ENCODE measurements around the gene MBNL1.

MBNL1 gene

GRCh38 chr3:152323834-152324233, 55.1 kb downstream of the MBNL1 start:
- Histone ChIP-seq H3K27me3 (no peaks in the 10 kb centered on the region), H3K4me3 (peak overlapping the region; percentile 30 to 58 (median 40); a peak in 15 of 20 replicates), H4K20me1 (peaks cover 0 to 27% (median 0%) of the 10 kb centered on the region in 11 experiments; a peak in 9 of 22 replicates), H3K9ac (peak overlapping the region; percentile 19 to 65 (median 50); a peak in 16 of 22 replicates), H3K27ac (peak overlapping the region; percentile 11 to 73 (median 65); a peak in 20 of 22 replicates), H3K36me3 (peaks cover 0 to 29% (median 14%) of the 10 kb centered on the region in 11 experiments; a peak in 15 of 22 replicates), H3K9me3 (replicated peaks in 1 of 11) (peaks cover 0 to 15% (median 8%) of the 10 kb centered on the region in 11 experiments; a peak in 14 of 22 replicates), H3K4me1 (peaks cover 38 to 77% (median 54%) of the 10 kb centered on the region in 10 experiments), H3K4me2 (peak overlapping the region; percentile 66 to 95 (median 80))
- no peak for TF ChIP-seq Cebpa-rat (IDR thresholded peaks at IDR 0.05)

GRCh38 chr3:152325136-152325535, 56.4 kb downstream of the MBNL1 start:
- Histone ChIP-seq H3K4me2 (no peak overlapping the region), H3K27ac (no peak overlapping the region), H3K27me3 (no peaks in the 10 kb centered on the region), H3K4me1 (peaks cover 39 to 75% (median 55%) of the 10 kb centered on the region in 10 experiments), H3K4me3 (no peak overlapping the region), H4K20me1 (peaks cover 0 to 22% (median 4%) of the 10 kb centered on the region in 11 experiments; a peak in 11 of 22 replicates), H3K36me3 (peaks cover 0 to 33% (median 17%) of the 10 kb centered on the region in 11 experiments; a peak in 15 of 22 replicates), H3K9me3 (replicated peaks in 1 of 11) (peaks cover 0 to 15% (median 8%) of the 10 kb centered on the region in 11 experiments; a peak in 14 of 22 replicates), H3K9ac (no peak overlapping the region)
- TF ChIP-seq Cebpa-rat (IDR thresholded peaks at IDR 0.05): no peak

- peak overlapping the region in 1 of 11 experiments; percentile 3; a peak in 1 of 22 replicates for H3K4me2 ChIP-seq
- no peak overlapping the region for H3K9ac ChIP-seq
- peaks cover 0 to 15% (median 8%) of the 10 kb centered on the region in 11 experiments; a peak in 14 of 22 replicates for H3K9me3 ChIP-seq (replicated peaks in 1 of 11)
- no peak overlapping the region for H3K27ac ChIP-seq
- peaks cover 0 to 23% (median 9%) of the 10 kb centered on the region in 11 experiments; a peak in 12 of 22 replicates for H4K20me1 ChIP-seq
- no peak for TF ChIP-seq Cebpa-rat (IDR thresholded peaks at IDR 0.05)
- no peaks in the 10 kb centered on the region for H3K27me3 ChIP-seq
- H3K4me3 ChIP-seq: no peak overlapping the region
- H3K36me3 ChIP-seq: peaks cover 0 to 47% (median 22%) of the 10 kb centered on the region in 11 experiments; a peak in 15 of 22 replicates
- peaks cover 22 to 74% (median 51%) of the 10 kb centered on the region in 10 experiments for H3K4me1 ChIP-seq
These were observed 58.5 kb downstream of the MBNL1 start for GRCh38 chr3:152327203-152327602.

- peak overlapping the region in 8 of 11 experiments; percentile 23 to 72 (median 56); a peak in 14 of 22 replicates for H3K4me2 ChIP-seq
- no peak overlapping the region for H3K9ac ChIP-seq
- peaks cover 0 to 15% (median 8%) of the 10 kb centered on the region in 11 experiments; a peak in 14 of 22 replicates for H3K9me3 ChIP-seq (replicated peaks in 1 of 11)
- H3K27me3 ChIP-seq: no peaks in the 10 kb centered on the region
- H3K27ac ChIP-seq: peak overlapping the region in 4 of 11 experiments; percentile 11 to 47 (median 24); a peak in 4 of 22 replicates
- H3K4me1 ChIP-seq: peaks cover 8 to 71% (median 37%) of the 10 kb centered on the region in 10 experiments
- no peak for TF ChIP-seq Cebpa-rat (IDR thresholded peaks at IDR 0.05)
- no peak overlapping the region for H3K4me3 ChIP-seq
- H3K36me3 ChIP-seq: peaks cover 0 to 53% (median 23%) of the 10 kb centered on the region in 11 experiments; a peak in 16 of 22 replicates
- peaks cover 0 to 37% (median 11%) of the 10 kb centered on the region in 11 experiments; a peak in 12 of 22 replicates for H4K20me1 ChIP-seq
These were observed 60.1 kb downstream of the MBNL1 start for GRCh38 chr3:152328841-152329240.

GRCh38 chr3:152330559-152330958, 61.8 kb downstream of the MBNL1 start:
- Histone ChIP-seq H3K9me3 (replicated peaks in 1 of 11) (peaks cover 0 to 15% (median 8%) of the 10 kb centered on the region in 11 experiments; a peak in 14 of 22 replicates), H4K20me1 (peaks cover 0 to 51% (median 12%) of the 10 kb centered on the region in 11 experiments; a peak in 15 of 22 replicates), H3K27ac (peak overlapping the region in 5 of 11 experiments; percentile 16 to 61 (median 52); a peak in 8 of 22 replicates), H3K4me1 (peaks cover 6 to 79% (median 36%) of the 10 kb centered on the region in 10 experiments; a peak in 19 of 20 replicates), H3K4me3 (no peak overlapping the region), H3K27me3 (no peaks in the 10 kb centered on the region), H3K4me2 (peak overlapping the region in 7 of 11 experiments; percentile 5 to 76 (median 35); a peak in 10 of 22 replicates), H3K9ac (peak overlapping the region in 1 of 11 experiments; percentile 36; a peak in 2 of 22 replicates), H3K36me3 (peaks cover 5 to 62% (median 27%) of the 10 kb centered on the region in 11 experiments; a peak in 19 of 22 replicates)
- no peak for TF ChIP-seq Cebpa-rat (IDR thresholded peaks at IDR 0.05)

GRCh38 chr3:152331018-152331541, 62.4 kb downstream of the MBNL1 start:
- H3K4me2 ChIP-seq: peak overlapping the region in 7 of 11 experiments; percentile 5 to 76 (median 35); a peak in 11 of 22 replicates
- peak overlapping the region in 6 of 11 experiments; percentile 16 to 61 (median 51); a peak in 11 of 22 replicates for H3K27ac ChIP-seq
- H3K9me3 ChIP-seq (replicated peaks in 1 of 11): peaks cover 0 to 11% (median 3%) of the 10 kb centered on the region in 11 experiments; a peak in 12 of 22 replicates
- no peak for TF ChIP-seq Cebpa-rat (IDR thresholded peaks at IDR 0.05)
- H4K20me1 ChIP-seq: peaks cover 0 to 51% (median 12%) of the 10 kb centered on the region in 11 experiments; a peak in 15 of 22 replicates
- H3K9ac ChIP-seq: peak overlapping the region in 1 of 11 experiments; percentile 36; a peak in 1 of 22 replicates
- no peaks in the 10 kb centered on the region for H3K27me3 ChIP-seq
- no peak overlapping the region for H3K4me3 ChIP-seq
- H3K36me3 ChIP-seq: peaks cover 5 to 61% (median 22%) of the 10 kb centered on the region in 11 experiments; a peak in 19 of 22 replicates
- peaks cover 6 to 83% (median 36%) of the 10 kb centered on the region in 10 experiments; a peak in 19 of 20 replicates for H3K4me1 ChIP-seq

- Histone ChIP-seq H3K4me2 (peak overlapping the region in 3 of 11 experiments; percentile 65 to 76 (median 66); a peak in 4 of 22 replicates), H3K27ac (peak overlapping the region in 1 of 11 experiments; percentile 52; a peak in 2 of 22 replicates)
These were observed 63.3 kb downstream of the MBNL1 start for GRCh38 chr3:152331998-152332397.

GRCh38 chr3:152333928-152334327, 65.2 kb downstream of the MBNL1 start:
- H3K9ac ChIP-seq: no peak overlapping the region
- H3K4me1 ChIP-seq: peaks cover 6 to 66% (median 30%) of the 10 kb centered on the region in 10 experiments; a peak in 19 of 20 replicates
- peaks cover 0 to 66% (median 17%) of the 10 kb centered on the region in 11 experiments; a peak in 15 of 22 replicates for H4K20me1 ChIP-seq
- H3K36me3 ChIP-seq: peaks cover 10 to 86% (median 37%) of the 10 kb centered on the region in 11 experiments; a peak in 21 of 22 replicates
- 0 out of 22 replicates have a peak overlapping the region, but pooled peaks of 1 of the 11 experiments have one; percentile 76 for H3K4me2 ChIP-seq
- no peak overlapping the region for H3K4me3 ChIP-seq
- no peak overlapping the region for H3K27ac ChIP-seq
- peaks cover 0 to 5% (median 0%) of the 10 kb centered on the region in 11 experiments; a peak in 2 of 22 replicates for H3K9me3 ChIP-seq (replicated peaks in 1 of 11)
- TF ChIP-seq Cebpa-rat (IDR thresholded peaks at IDR 0.05): no peak
- H3K27me3 ChIP-seq: no peaks in the 10 kb centered on the region

More at GRCh38 chr3:152331998-152332397, 63.3 kb downstream of the MBNL1 start:
- Histone ChIP-seq H3K4me1 (peaks cover 6 to 82% (median 36%) of the 10 kb centered on the region in 10 experiments; a peak in 19 of 20 replicates), H3K9ac (no peak overlapping the region), H3K9me3 (replicated peaks in 1 of 11) (peaks cover 0 to 8% (median 0%) of the 10 kb centered on the region in 11 experiments; a peak in 2 of 22 replicates), H3K36me3 (peaks cover 5 to 68% (median 24%) of the 10 kb centered on the region in 11 experiments; a peak in 18 of 22 replicates), H3K27me3 (no peaks in the 10 kb centered on the region), H4K20me1 (peaks cover 0 to 51% (median 12%) of the 10 kb centered on the region in 11 experiments; a peak in 15 of 22 replicates), H3K4me3 (no peak overlapping the region)
- TF ChIP-seq Cebpa-rat (IDR thresholded peaks at IDR 0.05): no peak

Data from BLaER1 treated with 17β-estradiol and CSF1 and Interleukin-3, amounts not matched to agents 10 nM and 100 nM (cell line).